HL-60 (cell line): ENCODE data around the gene LYSMD4.

ENCODE experiments used
- DNase-seq, 2 experiments: peaks; one replicate each; pipeline ENCODE4 v3.0.0-alpha.2; 2010 to 2020; ENCODE audit warnings: low read depth in 1 of 2, low spot score in 1 of 2
- H3K27ac ChIP-seq: fragments of 250-450 bp; sonication (Bioruptor Pico); replicated peaks from 2 replicates; pipeline ENCODE4 v1.5.1; 2020; ENCODE audit warnings: mild to moderate bottlenecking, moderate library complexity
- H3K27me3 ChIP-seq: fragments of 250-450 bp; sonication (Bioruptor Pico); 2 replicates; pipeline ENCODE4 v1.5.1; 2021; ENCODE audit warnings: mild to moderate bottlenecking, moderate library complexity; ENCODE audit not compliant: insufficient read depth, poor library complexity, severe bottlenecking
- H3K4me3 ChIP-seq: replicated peaks from 2 replicates; pipeline ENCODE4 v1.5.1; 2011; ENCODE audit warnings: mild to moderate bottlenecking, control low read depth, low read length; ENCODE audit not compliant: insufficient read depth
- GABPA ChIP-seq: IDR thresholded peaks from 2 replicates; pipeline ENCODE4 v1.6.1; 2012; ENCODE audit warnings: low read depth
- POLR2AphosphoS5 ChIP-seq: IDR thresholded peaks from 2 replicates; pipeline ENCODE4 v1.6.1; 2012; ENCODE audit warnings: low read depth
- SPI1 ChIP-seq: IDR thresholded peaks from 2 replicates; pipeline ENCODE4 v1.6.1; 2012; ENCODE audit warnings: low read depth, mild to moderate bottlenecking, borderline replicate concordance
- TF ChIP-seq, protein P1 (sequence below): IDR thresholded peaks from one replicate; pipeline ENCODE4 v1.5.1; 2011; ENCODE audit warnings: low read length, control low read depth, inconsistent platforms; ENCODE audit not compliant: insufficient read depth
- TF ChIP-seq, protein P2 (sequence below): IDR thresholded peaks from 2 replicates; pipeline ENCODE4 v1.6.1; 2012; ENCODE audit warnings: low read depth; ENCODE audit not compliant: insufficient replicate concordance

The LYSMD4 gene

DNA sequence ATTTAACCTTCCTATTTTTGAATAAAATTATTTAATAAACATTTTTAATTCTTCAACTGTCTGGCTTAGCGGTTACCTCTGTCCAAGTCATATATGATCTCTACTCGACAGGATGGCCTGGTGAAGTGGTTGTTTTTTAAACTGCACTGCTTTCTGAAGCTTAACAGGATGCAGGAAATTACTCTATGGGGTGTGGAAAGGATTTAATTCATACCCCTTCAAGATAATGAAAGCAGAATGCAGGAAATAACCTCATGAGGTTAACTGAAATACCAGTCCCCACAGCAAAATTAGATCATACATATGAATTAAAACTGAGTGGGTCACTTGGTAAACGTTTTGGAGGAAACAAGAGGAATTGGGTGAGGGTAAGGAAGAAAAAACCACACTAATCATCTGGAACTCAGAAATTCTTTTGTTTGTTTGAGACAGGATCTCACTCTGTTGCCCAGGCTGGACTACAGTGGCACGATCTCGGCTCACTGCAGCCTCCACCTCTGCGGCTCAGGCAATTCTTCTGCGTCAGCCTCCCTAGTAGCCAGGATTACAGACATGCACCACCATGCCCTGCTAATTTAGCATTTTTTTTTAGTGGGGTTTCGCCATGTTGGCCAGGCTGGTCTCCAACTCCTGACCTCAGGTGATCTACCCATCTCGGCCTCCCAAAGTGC lies 50.1 kb downstream of the LYSMD4 start:
- Histone ChIP-seq H3K27me3 (no peaks in the 10 kb centered on the region), H3K27ac (no peak overlapping the region), H3K4me3 (no peak overlapping the region)
- no peak for TF ChIP-seq GABPA
- no peak for TF ChIP-seq POLR2AphosphoS5
- no peak for TF ChIP-seq SPI1
- TF ChIP-seq, protein P1, sequence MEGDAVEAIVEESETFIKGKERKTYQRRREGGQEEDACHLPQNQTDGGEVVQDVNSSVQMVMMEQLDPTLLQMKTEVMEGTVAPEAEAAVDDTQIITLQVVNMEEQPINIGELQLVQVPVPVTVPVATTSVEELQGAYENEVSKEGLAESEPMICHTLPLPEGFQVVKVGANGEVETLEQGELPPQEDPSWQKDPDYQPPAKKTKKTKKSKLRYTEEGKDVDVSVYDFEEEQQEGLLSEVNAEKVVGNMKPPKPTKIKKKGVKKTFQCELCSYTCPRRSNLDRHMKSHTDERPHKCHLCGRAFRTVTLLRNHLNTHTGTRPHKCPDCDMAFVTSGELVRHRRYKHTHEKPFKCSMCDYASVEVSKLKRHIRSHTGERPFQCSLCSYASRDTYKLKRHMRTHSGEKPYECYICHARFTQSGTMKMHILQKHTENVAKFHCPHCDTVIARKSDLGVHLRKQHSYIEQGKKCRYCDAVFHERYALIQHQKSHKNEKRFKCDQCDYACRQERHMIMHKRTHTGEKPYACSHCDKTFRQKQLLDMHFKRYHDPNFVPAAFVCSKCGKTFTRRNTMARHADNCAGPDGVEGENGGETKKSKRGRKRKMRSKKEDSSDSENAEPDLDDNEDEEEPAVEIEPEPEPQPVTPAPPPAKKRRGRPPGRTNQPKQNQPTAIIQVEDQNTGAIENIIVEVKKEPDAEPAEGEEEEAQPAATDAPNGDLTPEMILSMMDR, result no peak
- TF ChIP-seq, protein P2, sequence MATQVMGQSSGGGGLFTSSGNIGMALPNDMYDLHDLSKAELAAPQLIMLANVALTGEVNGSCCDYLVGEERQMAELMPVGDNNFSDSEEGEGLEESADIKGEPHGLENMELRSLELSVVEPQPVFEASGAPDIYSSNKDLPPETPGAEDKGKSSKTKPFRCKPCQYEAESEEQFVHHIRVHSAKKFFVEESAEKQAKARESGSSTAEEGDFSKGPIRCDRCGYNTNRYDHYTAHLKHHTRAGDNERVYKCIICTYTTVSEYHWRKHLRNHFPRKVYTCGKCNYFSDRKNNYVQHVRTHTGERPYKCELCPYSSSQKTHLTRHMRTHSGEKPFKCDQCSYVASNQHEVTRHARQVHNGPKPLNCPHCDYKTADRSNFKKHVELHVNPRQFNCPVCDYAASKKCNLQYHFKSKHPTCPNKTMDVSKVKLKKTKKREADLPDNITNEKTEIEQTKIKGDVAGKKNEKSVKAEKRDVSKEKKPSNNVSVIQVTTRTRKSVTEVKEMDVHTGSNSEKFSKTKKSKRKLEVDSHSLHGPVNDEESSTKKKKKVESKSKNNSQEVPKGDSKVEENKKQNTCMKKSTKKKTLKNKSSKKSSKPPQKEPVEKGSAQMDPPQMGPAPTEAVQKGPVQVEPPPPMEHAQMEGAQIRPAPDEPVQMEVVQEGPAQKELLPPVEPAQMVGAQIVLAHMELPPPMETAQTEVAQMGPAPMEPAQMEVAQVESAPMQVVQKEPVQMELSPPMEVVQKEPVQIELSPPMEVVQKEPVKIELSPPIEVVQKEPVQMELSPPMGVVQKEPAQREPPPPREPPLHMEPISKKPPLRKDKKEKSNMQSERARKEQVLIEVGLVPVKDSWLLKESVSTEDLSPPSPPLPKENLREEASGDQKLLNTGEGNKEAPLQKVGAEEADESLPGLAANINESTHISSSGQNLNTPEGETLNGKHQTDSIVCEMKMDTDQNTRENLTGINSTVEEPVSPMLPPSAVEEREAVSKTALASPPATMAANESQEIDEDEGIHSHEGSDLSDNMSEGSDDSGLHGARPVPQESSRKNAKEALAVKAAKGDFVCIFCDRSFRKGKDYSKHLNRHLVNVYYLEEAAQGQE, result no peak
- no peak for DNase-seq

DNA sequence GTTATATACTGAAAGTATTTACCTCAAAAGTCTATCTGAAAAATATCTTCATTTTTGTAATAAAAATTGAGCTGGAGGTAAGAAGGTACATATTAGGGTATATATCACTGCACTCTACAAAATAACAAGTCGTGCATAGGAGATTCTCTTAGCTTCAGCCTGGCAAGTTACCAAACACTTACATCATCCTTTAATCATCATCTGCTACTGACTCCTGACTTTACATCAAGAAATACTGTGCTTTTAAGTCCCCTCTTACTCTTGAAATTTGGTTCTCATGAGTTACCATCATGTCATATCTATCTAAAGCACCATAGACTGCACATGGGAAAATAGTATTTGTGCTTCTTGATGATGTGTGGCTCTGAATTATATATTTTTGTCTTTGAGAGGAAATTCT lies 50.8 kb downstream of the LYSMD4 start:
- TF ChIP-seq, protein P2, result no peak
- no peak for TF ChIP-seq POLR2AphosphoS5
- no peak for TF ChIP-seq SPI1
- TF ChIP-seq GABPA, result no peak
- TF ChIP-seq, protein P1, result no peak
- Histone ChIP-seq H3K27me3 (no peaks in the 10 kb centered on the region), H3K4me3 (no peak overlapping the region), H3K27ac (no peak overlapping the region)
- DNase-seq, result no peak

DNA sequence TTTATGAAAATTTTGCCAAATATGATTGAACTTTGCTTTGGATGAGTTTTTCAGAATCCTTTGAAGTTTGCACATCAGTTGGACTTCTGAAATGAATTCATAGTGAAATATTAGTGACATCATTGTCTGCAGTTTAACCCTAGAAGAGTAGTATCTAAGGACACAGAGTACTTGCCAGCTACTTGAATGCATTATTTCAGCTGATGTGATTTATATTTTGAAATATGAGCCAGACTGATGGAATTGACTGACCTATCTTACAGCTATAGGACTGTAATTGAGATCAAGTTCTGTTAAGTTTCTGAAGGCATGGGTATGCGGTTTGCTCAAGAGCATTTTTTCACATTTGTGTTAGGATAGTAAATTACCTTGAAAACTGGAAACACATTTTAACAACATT lies 51.2 kb downstream of the LYSMD4 start:
- TF ChIP-seq POLR2AphosphoS5, result no peak
- TF ChIP-seq, protein P1, result no peak
- TF ChIP-seq GABPA, result no peak
- TF ChIP-seq SPI1, result no peak
- TF ChIP-seq, protein P2, result no peak
- no peak for DNase-seq
- no peaks in the 10 kb centered on the region for H3K27me3 ChIP-seq
- H3K4me3 ChIP-seq, result no peak overlapping the region
- H3K27ac ChIP-seq, result no peak overlapping the region
